GM12801 (cell line): Measurements from ENCODE around the gene UQCRH.

Source experiments
- CTCF ChIP-seq: IDR thresholded peaks from one replicate; pipeline ENCODE4 v1.5.1; 2011; ENCODE audit warnings: control low read depth; ENCODE audit not compliant: insufficient read length; ENCODE audit errors: extremely low read depth

Gene UQCRH

GRCh38 chr1:46303038-46303871 is at the start of gene UQCRH, which contains the start of gene LRRC41:
Gene UQCRH (plus strand): TSS chr1:46303698. CDS start chr1:46303767, 69 bp downstream.
Gene LRRC41 (minus strand): TSS chr1:46303616. CDS start chr1:46303322, 294 bp downstream.
- TF ChIP-seq CTCF = no peak

- TF ChIP-seq CTCF = no peak
These were observed 48.8 kb upstream of the UQCRH start for GRCh38 chr1:46254668-46255067.

- TF ChIP-seq CTCF = no peak
These were observed 47.0 kb upstream of the UQCRH start for GRCh38 chr1:46256523-46256922.

- TF ChIP-seq CTCF = no peak
These were observed 41.0 kb upstream of the UQCRH start for GRCh38 chr1:46262508-46262907.

GRCh38 chr1:46263146-46263545 is 40.4 kb upstream of the UQCRH start:
- no peak for TF ChIP-seq CTCF

- TF ChIP-seq CTCF = no peak
These were observed 34.9 kb upstream of the UQCRH start for GRCh38 chr1:46268578-46268977.

GRCh38 chr1:46274225-46275029 is 29.1 kb upstream of the UQCRH start:
- TF ChIP-seq CTCF = no peak
